AG09309 (cell line): ENCODE data around the gene POU6F2.

Experiments used
- DNase-seq: peaks from one replicate; pipeline ENCODE4 v3.0.0-alpha.2; 2010; ENCODE audit warnings: low read depth
- H3K4me3 ChIP-seq: 2 replicates; pipeline ENCODE4 v1.5.1; 2011; ENCODE audit warnings: mild to moderate bottlenecking, low read depth, low read length, moderate library complexity; ENCODE audit not compliant: control insufficient read depth
- TF ChIP-seq, protein P1 (sequence below): IDR thresholded peaks from 2 replicates; pipeline ENCODE4 v1.5.1; 2011; ENCODE audit warnings: mild to moderate bottlenecking, low read depth, low read length, inconsistent platforms; ENCODE audit not compliant: insufficient read depth, control insufficient read depth; ENCODE audit errors: missing control alignments

The POU6F2 gene

DNA sequence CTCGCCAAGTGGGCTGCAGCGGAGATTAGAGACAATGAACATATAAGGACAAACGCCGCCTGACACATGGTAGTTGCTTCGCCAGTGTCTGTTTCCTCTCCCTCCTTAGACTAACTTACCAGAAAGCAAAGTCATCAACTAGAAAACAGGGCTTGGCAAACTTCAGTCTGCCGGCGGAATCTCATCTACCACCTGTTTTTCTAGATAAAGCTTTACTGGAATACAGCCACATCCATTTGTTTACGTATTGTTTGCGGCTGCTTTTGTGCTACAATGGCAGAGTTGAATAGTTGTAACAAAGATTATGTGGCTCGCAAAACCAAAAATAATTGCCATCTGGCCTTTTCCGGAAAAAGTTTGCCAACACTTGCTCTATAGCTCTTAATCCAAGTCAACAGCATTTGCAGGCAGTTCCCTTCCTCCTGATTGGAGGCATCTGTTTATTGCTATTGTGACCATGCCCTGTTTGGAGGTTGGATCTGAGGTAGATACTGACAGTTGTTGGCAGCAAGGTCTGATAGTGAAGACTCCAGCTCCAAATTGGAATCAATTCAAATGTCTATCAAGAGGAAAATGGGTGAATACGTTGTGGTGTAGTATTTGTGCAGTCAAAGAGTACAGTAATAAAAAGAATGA, 260.6 kb downstream of the POU6F2 start:
- H3K4me3 ChIP-seq = no peak overlapping the region
- no peak for DNase-seq
- TF ChIP-seq, protein P1, sequence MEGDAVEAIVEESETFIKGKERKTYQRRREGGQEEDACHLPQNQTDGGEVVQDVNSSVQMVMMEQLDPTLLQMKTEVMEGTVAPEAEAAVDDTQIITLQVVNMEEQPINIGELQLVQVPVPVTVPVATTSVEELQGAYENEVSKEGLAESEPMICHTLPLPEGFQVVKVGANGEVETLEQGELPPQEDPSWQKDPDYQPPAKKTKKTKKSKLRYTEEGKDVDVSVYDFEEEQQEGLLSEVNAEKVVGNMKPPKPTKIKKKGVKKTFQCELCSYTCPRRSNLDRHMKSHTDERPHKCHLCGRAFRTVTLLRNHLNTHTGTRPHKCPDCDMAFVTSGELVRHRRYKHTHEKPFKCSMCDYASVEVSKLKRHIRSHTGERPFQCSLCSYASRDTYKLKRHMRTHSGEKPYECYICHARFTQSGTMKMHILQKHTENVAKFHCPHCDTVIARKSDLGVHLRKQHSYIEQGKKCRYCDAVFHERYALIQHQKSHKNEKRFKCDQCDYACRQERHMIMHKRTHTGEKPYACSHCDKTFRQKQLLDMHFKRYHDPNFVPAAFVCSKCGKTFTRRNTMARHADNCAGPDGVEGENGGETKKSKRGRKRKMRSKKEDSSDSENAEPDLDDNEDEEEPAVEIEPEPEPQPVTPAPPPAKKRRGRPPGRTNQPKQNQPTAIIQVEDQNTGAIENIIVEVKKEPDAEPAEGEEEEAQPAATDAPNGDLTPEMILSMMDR = no peak

DNA sequence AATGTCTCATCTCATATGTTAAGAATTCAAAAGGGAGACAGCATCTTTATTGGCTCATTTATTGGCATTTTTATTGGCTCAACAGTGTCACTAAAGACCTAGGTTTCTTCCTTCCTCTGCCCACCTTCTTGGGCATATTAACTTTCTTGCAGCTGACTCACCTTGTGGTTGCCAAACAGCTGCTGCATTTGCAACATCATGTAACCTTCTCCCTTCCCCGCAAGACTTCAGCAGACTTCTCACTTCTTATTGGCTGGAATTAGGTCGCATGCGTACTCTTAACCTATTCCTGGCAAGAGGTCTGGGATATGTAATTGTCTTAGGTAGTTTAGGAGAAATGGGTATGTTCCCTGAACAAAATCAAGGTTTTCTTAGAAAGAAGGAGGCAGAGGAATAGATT, 263.2 kb downstream of the POU6F2 start:
- TF ChIP-seq, protein P1 = no peak
- no peak for DNase-seq
- H3K4me3 ChIP-seq = no peak overlapping the region

- DNase-seq = no peak
Observed at GRCh38 chr7:39247576-39247975, 269.9 kb downstream of the POU6F2 start.

GRCh38 chr7:39248041-39248691, 270.5 kb downstream of the POU6F2 start:
- TF ChIP-seq, protein P1 = no peak
- no peak for DNase-seq
- no peak overlapping the region for H3K4me3 ChIP-seq

More at GRCh38 chr7:39247576-39247975, 269.9 kb downstream of the POU6F2 start:
- H3K4me3 ChIP-seq = no peak overlapping the region
- TF ChIP-seq, protein P1 = no peak

DNA sequence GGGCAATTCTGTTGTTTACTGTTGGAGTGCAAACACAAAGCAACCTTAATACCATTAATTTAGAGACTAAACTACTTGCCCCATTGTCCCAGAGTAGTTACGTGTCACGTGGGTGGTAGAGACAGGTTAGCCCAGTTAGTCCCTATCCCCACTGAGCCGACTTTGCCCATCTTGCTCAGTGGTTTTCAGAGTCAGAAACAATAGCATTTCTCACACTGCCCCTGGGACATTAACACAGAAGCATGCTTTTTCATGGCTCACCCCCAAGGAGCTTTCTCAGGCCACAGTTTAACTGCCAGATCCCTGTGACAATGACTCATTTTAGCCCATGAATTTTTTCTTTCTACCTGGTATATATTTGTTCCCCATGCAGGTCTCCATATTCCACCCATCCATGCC, 271.0 kb downstream of the POU6F2 start:
- TF ChIP-seq, protein P1 = no peak
- no peak for DNase-seq
- H3K4me3 ChIP-seq = no peak overlapping the region

DNA sequence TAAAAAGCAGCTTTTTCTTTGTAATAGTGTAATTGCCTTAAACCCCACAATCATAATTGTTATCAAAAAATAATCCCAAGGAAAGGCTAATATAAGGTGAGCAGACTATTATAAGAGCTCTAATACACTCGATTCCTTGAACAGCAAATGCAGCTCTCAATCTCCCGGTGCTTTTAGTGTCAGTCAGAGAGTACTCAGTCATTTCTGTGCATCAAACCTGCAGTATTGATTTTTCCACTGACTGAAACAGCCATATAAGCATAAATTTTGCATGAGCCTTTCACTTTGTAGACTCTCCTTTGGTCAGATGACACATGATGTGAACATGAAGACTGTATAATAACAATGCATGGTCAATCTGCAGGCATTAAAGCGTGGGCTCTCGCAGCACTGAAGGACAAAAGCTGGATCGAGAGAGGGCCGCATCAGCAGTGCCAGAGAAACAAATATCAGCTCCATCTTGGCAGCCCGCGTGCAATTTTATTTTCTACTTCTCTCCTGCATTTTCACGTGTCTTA, 272.0 kb downstream of the POU6F2 start:
- no peak for DNase-seq
- no peak overlapping the region for H3K4me3 ChIP-seq
- TF ChIP-seq, protein P1 = no peak
